H1 (cell line): Measurements from ENCODE around the gene ZNF777.

Experiments used
- ATF2 ChIP-seq: IDR thresholded peaks from 2 replicates; pipeline ENCODE4 v1.6.1; 2012; ENCODE audit warnings: low read length, inconsistent platforms
- CREB1 ChIP-seq: IDR thresholded peaks from 2 replicates; pipeline ENCODE4 v1.6.1; 2012; ENCODE audit warnings: inconsistent platforms
- CTCF ChIP-seq, 3 experiments: IDR thresholded peaks; 1 replicate in 2 of 3; 2 replicates in 1 of 3; pipeline versions ENCODE4 v1.5.1 to v1.6.1; 2011; ENCODE audit warnings: low read length in 3 of 3, mild to moderate bottlenecking in 3 of 3, inconsistent platforms in 2 of 3, low read depth in 1 of 3, moderate library complexity in 1 of 3; ENCODE audit not compliant: insufficient read depth in 1 of 3; ENCODE audit errors: control extremely low read depth in 1 of 3
- GTF2F1 ChIP-seq: IDR thresholded peaks from 2 replicates; pipeline ENCODE4 v1.6.1; 2012; ENCODE audit warnings: low read depth, low read length, improper control_type of control experiment, borderline replicate concordance
- MAFK ChIP-seq: IDR thresholded peaks from 2 replicates; pipeline ENCODE4 v1.6.1; 2012; ENCODE audit warnings: low read depth, mild to moderate bottlenecking, improper control_type of control experiment, low read length
- POLR2AphosphoS5 ChIP-seq: IDR thresholded peaks from 2 replicates; pipeline ENCODE4 v1.6.1; 2011; ENCODE audit warnings: low read depth, low read length
- SUZ12 ChIP-seq: fragments of 200-600 bp; sonication (generic); IDR thresholded peaks from 2 replicates; pipeline ENCODE4 v1.6.1; 2012; ENCODE audit warnings: mild to moderate bottlenecking, inconsistent platforms, low read length, moderate library complexity, mixed read lengths
- TBP ChIP-seq: IDR thresholded peaks from 2 replicates; pipeline ENCODE4 v1.6.1; 2011; ENCODE audit warnings: low read depth, low read length, improper control_type of control experiment

GRCh38 chr7:149505551-149505950 is 44.7 kb upstream of the ZNF777 start:
- no peak for TF ChIP-seq POLR2AphosphoS5
- no peak for TF ChIP-seq CTCF (IDR thresholded peaks at IDR 0.05; ENCODE audit: control extremely low read depth in 1 of 3, insufficient read depth in 1 of 3, low read depth in 1 of 3, low read length in 3 of 3)
- TF ChIP-seq ATF2 = no peak
- TF ChIP-seq TBP = no peak
- no peak for TF ChIP-seq CREB1
- TF ChIP-seq SUZ12 = no peak
- no peak for TF ChIP-seq MAFK
- no peak for TF ChIP-seq GTF2F1
